ENCODE measurements around the gene TCN1. TPM values are rescaled to one million over a fixed set of nuclear protein-coding genes. Genes with fewer than 3 reads are reported as not detected.

Gene TCN1
- total RNA-seq, 1 donor from 2014 or later: 3.5 TPM

- H3K9me3 Mint-ChIP-seq (ENCODE audit: low read depth): no peaks in the 10 kb centered on the region
- H3K27ac Mint-ChIP-seq: peak within 1 kb of the TSS; percentile 77
- H3K36me3 Mint-ChIP-seq (ENCODE audit: insufficient read depth): no peaks in the 10 kb centered on the region
- H3K27me3 Mint-ChIP-seq: no peaks in the 10 kb centered on the region
- H3K4me1 Mint-ChIP-seq (ENCODE audit: low read depth): peaks cover 46% of the 10 kb centered on the region
- no peak within 1 kb of the TSS for H3K4me3 Mint-ChIP-seq (ENCODE audit: low read depth)
- no peak for DNase-seq (ENCODE audit: low spot score, unreplicated experiment)
- no peak for TF ChIP-seq CTCF (IDR thresholded peaks at IDR 0.05; ENCODE audit: unreplicated experiment)
Measured at GRCh38 chr11:59878575-59878974, 12.3 kb upstream of the TCN1 start, which contains the start of gene OOSP3. TSS of gene OOSP3 (plus strand) at chr11:59878782. CDS start at chr11:59878809, 27 bp downstream.

GRCh38 chr11:59877784-59878183 is 11.5 kb upstream of the TCN1 start:
- no peak for TF ChIP-seq CTCF (IDR thresholded peaks at IDR 0.05; ENCODE audit: unreplicated experiment)
- H3K4me1 Mint-ChIP-seq (ENCODE audit: low read depth): peaks cover 40% of the 10 kb centered on the region
- H3K9me3 Mint-ChIP-seq (ENCODE audit: low read depth): no peaks in the 10 kb centered on the region
- H3K4me3 Mint-ChIP-seq (ENCODE audit: low read depth): no peak overlapping the region
- H3K36me3 Mint-ChIP-seq (ENCODE audit: insufficient read depth): no peaks in the 10 kb centered on the region
- no peaks in the 10 kb centered on the region for H3K27me3 Mint-ChIP-seq
- no peak for DNase-seq (ENCODE audit: low spot score, unreplicated experiment)
- H3K27ac Mint-ChIP-seq: peak overlapping the region; percentile 77

GRCh38 chr11:59877325-59877724 is 11.0 kb upstream of the TCN1 start:
- Mint-ChIP-seq H3K27ac (peak overlapping the region; percentile 95), H3K4me1 (ENCODE audit: low read depth) (peaks cover 38% of the 10 kb centered on the region), H3K36me3 (ENCODE audit: insufficient read depth) (no peaks in the 10 kb centered on the region), H3K27me3 (no peaks in the 10 kb centered on the region), H3K4me3 (ENCODE audit: low read depth) (no peak overlapping the region), H3K9me3 (ENCODE audit: low read depth) (no peaks in the 10 kb centered on the region)
- no peak for DNase-seq (ENCODE audit: low spot score, unreplicated experiment)
- no peak for TF ChIP-seq CTCF (IDR thresholded peaks at IDR 0.05; ENCODE audit: unreplicated experiment)

GRCh38 chr11:59875856-59876519 is 9.7 kb upstream of the TCN1 start:
- Mint-ChIP-seq H3K4me1 (ENCODE audit: low read depth) (peaks cover 38% of the 10 kb centered on the region), H3K4me3 (ENCODE audit: low read depth) (peak overlapping the region; percentile 5), H3K36me3 (ENCODE audit: insufficient read depth) (peaks cover 3% of the 10 kb centered on the region), H3K9me3 (ENCODE audit: low read depth) (peaks cover 7% of the 10 kb centered on the region), H3K27me3 (no peaks in the 10 kb centered on the region), H3K27ac (peak overlapping the region; percentile 95)
- DNase-seq (ENCODE audit: low spot score, unreplicated experiment): no peak
- no peak for TF ChIP-seq CTCF (IDR thresholded peaks at IDR 0.05; ENCODE audit: unreplicated experiment)

- peaks cover 13% of the 10 kb centered on the region for H3K36me3 Mint-ChIP-seq (ENCODE audit: insufficient read depth)
- no peak for DNase-seq (ENCODE audit: low spot score, unreplicated experiment)
- no peaks in the 10 kb centered on the region for H3K27me3 Mint-ChIP-seq
- no peak overlapping the region for H3K27ac Mint-ChIP-seq
- H3K4me1 Mint-ChIP-seq (ENCODE audit: low read depth): peaks cover 18% of the 10 kb centered on the region
- H3K4me3 Mint-ChIP-seq (ENCODE audit: low read depth): no peak overlapping the region
- TF ChIP-seq CTCF (IDR thresholded peaks at IDR 0.05; ENCODE audit: unreplicated experiment): no peak
- H3K9me3 Mint-ChIP-seq (ENCODE audit: low read depth): peaks cover 25% of the 10 kb centered on the region
Measured at GRCh38 chr11:59872076-59872475, 5.8 kb upstream of the TCN1 start.

Measured in progenitor cell of endocrine pancreas (in vitro differentiated cells).